ENCODE results near the gene NTF3.

Gene NTF3

DNA sequence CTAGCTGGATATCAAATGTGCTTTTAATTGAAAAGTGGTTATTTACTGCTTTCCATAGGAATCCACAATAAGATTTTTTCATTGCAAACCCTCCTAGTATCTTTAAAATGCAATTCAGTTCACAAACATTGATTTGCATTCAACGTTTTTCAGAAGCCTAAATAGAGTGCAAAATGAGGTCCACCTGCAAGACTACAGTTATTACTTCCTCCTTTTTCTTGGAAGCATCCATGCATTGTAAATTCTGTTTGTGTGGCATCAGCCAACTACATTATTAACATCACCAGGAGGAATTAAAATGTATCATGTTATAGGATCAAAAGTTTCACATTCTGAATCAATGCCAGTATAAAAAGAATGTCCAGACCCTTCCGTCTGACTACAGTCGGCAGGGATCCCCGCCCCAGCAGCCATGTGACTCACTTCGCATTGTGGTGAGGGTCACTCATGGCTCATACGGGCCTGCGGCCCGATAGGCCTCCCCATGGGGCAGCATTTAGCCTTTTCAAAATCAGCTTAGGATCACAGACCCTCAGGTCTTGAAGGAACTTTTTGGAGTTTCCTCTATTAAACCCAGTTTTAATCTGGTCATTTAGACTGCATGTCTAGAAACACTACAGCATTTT lies 46.3 kb downstream of the NTF3 start:
- H3K27ac ChIP-seq (ENCODE audit: low read length): no peak overlapping the region
- ATAC-seq (ENCODE audit: insufficient read depth, low read depth) (no peak), DNase-seq (no peak)
- H4K20me1 ChIP-seq (ENCODE audit: insufficient read depth, low read length): no peaks in the 10 kb centered on the region
- no peak overlapping the region for H3K4me2 ChIP-seq (ENCODE audit: insufficient read depth, low read length)
- peaks cover 33% of the 10 kb centered on the region for H3K27me3 ChIP-seq (ENCODE audit: insufficient read depth, low read length, poor library complexity)
- H3K9ac ChIP-seq (ENCODE audit: low read depth, low read length): no peak overlapping the region
- H3K4me3 ChIP-seq (ENCODE audit: low read depth in 1 of 2, low read length in 2 of 2): no peak overlapping the region
- H3K36me3 ChIP-seq (ENCODE audit: insufficient read depth, low read length): no peaks in the 10 kb centered on the region
- no peak overlapping the region for H2AFZ ChIP-seq (ENCODE audit: low read depth, low read length)
- no peaks in the 10 kb centered on the region for H3K4me1 ChIP-seq (ENCODE audit: insufficient read depth, low read length)
- TF ChIP-seq EZH2 (IDR thresholded peaks at IDR 0.05; ENCODE audit: borderline replicate concordance, low read depth, low read length, severe bottlenecking): no peak
- no peaks in the 10 kb centered on the region for H3K9me3 ChIP-seq (ENCODE audit: insufficient read depth, low read length, severe bottlenecking)
- no peaks in the 10 kb centered on the region for H3K79me2 ChIP-seq (ENCODE audit: insufficient read depth, low read length)

DNA sequence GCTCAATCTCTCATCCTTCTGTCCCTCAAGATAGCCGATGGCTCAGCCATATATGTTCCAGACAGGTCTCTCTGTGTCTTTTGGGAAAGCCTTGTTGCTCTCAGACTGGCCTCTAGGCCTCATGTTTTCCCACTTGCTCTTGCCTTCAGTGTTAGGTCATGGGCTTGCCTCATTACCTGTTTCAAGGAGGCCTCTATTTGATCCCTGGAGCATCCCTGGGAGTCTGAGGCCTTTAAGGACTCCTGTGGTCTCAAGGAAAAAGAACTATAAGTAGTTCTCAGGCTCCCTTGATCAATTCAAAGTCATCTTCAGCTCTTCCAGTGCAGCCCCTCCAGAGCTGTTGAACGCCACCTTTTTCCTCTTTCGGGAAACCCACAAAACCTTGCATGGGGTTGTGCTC lies 47.9 kb downstream of the NTF3 start:
- H3K27me3 ChIP-seq (ENCODE audit: insufficient read depth, low read length, poor library complexity): peaks cover 20% of the 10 kb centered on the region
- DNase-seq (no peak), ATAC-seq (ENCODE audit: insufficient read depth, low read depth) (no peak)
- no peaks in the 10 kb centered on the region for H3K9me3 ChIP-seq (ENCODE audit: insufficient read depth, low read length, severe bottlenecking)
- H2AFZ ChIP-seq (ENCODE audit: low read depth, low read length): no peak overlapping the region
- H3K36me3 ChIP-seq (ENCODE audit: insufficient read depth, low read length): no peaks in the 10 kb centered on the region
- no peak overlapping the region for H3K4me2 ChIP-seq (ENCODE audit: insufficient read depth, low read length)
- H3K4me3 ChIP-seq (ENCODE audit: low read depth in 1 of 2, low read length in 2 of 2): no peak overlapping the region
- no peaks in the 10 kb centered on the region for H4K20me1 ChIP-seq (ENCODE audit: insufficient read depth, low read length)
- TF ChIP-seq, protein P1, sequence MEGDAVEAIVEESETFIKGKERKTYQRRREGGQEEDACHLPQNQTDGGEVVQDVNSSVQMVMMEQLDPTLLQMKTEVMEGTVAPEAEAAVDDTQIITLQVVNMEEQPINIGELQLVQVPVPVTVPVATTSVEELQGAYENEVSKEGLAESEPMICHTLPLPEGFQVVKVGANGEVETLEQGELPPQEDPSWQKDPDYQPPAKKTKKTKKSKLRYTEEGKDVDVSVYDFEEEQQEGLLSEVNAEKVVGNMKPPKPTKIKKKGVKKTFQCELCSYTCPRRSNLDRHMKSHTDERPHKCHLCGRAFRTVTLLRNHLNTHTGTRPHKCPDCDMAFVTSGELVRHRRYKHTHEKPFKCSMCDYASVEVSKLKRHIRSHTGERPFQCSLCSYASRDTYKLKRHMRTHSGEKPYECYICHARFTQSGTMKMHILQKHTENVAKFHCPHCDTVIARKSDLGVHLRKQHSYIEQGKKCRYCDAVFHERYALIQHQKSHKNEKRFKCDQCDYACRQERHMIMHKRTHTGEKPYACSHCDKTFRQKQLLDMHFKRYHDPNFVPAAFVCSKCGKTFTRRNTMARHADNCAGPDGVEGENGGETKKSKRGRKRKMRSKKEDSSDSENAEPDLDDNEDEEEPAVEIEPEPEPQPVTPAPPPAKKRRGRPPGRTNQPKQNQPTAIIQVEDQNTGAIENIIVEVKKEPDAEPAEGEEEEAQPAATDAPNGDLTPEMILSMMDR (IDR thresholded peaks at IDR 0.05; ENCODE audit: borderline replicate concordance, extremely low read depth, low read length, poor library complexity, severe bottlenecking): no peak
- no peak for TF ChIP-seq EZH2 (IDR thresholded peaks at IDR 0.05; ENCODE audit: borderline replicate concordance, low read depth, low read length, severe bottlenecking)
- no peaks in the 10 kb centered on the region for H3K79me2 ChIP-seq (ENCODE audit: insufficient read depth, low read length)
- no peak overlapping the region for H3K27ac ChIP-seq (ENCODE audit: low read length)
- no peak overlapping the region for H3K9ac ChIP-seq (ENCODE audit: low read depth, low read length)
- no peaks in the 10 kb centered on the region for H3K4me1 ChIP-seq (ENCODE audit: insufficient read depth, low read length)

DNA sequence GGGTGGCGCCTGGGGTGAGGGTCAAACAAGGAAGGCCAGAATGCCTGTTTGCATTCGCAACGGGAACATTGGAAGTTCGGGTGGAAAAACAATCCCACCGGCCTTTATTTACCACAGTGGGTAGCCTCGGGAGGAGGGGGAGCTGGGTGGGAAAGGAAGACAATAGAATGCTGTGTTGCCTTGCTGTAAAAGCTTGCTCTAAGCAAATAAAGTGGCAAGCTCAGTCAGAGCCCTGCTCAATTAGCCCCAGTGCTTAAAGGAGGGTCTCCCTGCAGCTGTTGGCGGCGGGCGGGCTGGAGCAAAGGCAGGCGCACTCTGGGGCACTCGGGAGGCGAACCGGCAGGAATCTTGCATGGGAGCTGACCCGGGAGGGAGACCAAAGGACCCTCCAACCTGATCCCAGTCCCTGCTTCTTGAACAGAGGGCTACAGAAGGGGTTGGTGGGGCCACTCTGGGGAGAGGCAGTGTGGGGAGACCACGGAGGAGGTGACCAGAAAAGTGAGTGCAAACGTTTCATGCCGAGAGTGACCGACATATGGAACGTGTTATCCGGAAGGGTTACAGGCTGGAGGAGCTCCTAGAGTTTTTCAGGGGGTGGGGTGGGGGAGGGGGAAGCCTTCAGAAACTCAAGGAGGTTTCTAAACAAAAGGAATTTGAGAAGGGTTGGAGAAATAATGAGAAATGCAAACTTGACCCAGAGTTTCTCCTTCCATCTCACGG lies 48.5 kb downstream of the NTF3 start:
- ATAC-seq (ENCODE audit: insufficient read depth, low read depth): no peak
- Histone ChIP-seq H3K27ac (ENCODE audit: low read length) (no peak overlapping the region), H3K4me3 (ENCODE audit: low read depth in 1 of 2, low read length in 2 of 2) (no peak overlapping the region), H3K9ac (ENCODE audit: low read depth, low read length) (no peak overlapping the region), H3K9me3 (ENCODE audit: insufficient read depth, low read length, severe bottlenecking) (no peaks in the 10 kb centered on the region), H3K4me2 (ENCODE audit: insufficient read depth, low read length) (no peak overlapping the region), H3K27me3 (ENCODE audit: insufficient read depth, low read length, poor library complexity) (peaks cover 18% of the 10 kb centered on the region), H3K4me1 (ENCODE audit: insufficient read depth, low read length) (no peaks in the 10 kb centered on the region), H3K36me3 (ENCODE audit: insufficient read depth, low read length) (no peaks in the 10 kb centered on the region), H2AFZ (ENCODE audit: low read depth, low read length) (no peak overlapping the region), H4K20me1 (ENCODE audit: insufficient read depth, low read length) (no peaks in the 10 kb centered on the region), H3K79me2 (ENCODE audit: insufficient read depth, low read length) (no peaks in the 10 kb centered on the region)
- no peak for DNase-seq
- TF ChIP-seq EZH2 (IDR thresholded peaks at IDR 0.05; ENCODE audit: borderline replicate concordance, low read depth, low read length, severe bottlenecking): no peak
- TF ChIP-seq, protein P1 (IDR thresholded peaks at IDR 0.05; ENCODE audit: borderline replicate concordance, extremely low read depth, low read length, poor library complexity, severe bottlenecking): no peak

DNA sequence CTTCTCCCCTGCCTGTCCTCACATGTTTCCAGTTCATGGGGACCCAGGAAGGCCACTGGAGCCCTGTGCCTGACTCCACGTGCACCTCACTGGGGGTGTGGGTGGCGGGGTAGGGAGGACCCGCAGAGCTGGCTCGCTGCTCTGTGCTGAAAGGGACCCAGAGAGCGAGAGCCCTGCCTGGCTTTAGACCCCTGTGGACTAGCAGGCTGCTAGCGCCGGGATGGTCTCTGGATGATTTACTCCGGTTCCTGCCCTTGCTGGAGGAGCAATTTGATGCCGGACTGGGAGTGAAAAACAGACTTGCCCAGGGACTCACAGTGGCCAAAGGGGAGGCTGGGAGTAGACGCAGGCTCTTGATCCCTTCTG lies 49.0 kb downstream of the NTF3 start:
- Histone ChIP-seq H3K4me1 (ENCODE audit: insufficient read depth, low read length) (no peaks in the 10 kb centered on the region), H3K4me3 (ENCODE audit: low read depth in 1 of 2, low read length in 2 of 2) (no peak overlapping the region), H3K27me3 (ENCODE audit: insufficient read depth, low read length, poor library complexity) (peaks cover 18% of the 10 kb centered on the region), H3K27ac (ENCODE audit: low read length) (no peak overlapping the region), H3K9me3 (ENCODE audit: insufficient read depth, low read length, severe bottlenecking) (no peaks in the 10 kb centered on the region), H4K20me1 (ENCODE audit: insufficient read depth, low read length) (no peaks in the 10 kb centered on the region), H3K9ac (ENCODE audit: low read depth, low read length) (no peak overlapping the region), H3K36me3 (ENCODE audit: insufficient read depth, low read length) (no peaks in the 10 kb centered on the region), H3K79me2 (ENCODE audit: insufficient read depth, low read length) (no peaks in the 10 kb centered on the region), H2AFZ (ENCODE audit: low read depth, low read length) (no peak overlapping the region), H3K4me2 (ENCODE audit: insufficient read depth, low read length) (no peak overlapping the region)
- TF ChIP-seq EZH2 (IDR thresholded peaks at IDR 0.05; ENCODE audit: borderline replicate concordance, low read depth, low read length, severe bottlenecking): no peak
- TF ChIP-seq, protein P1 (IDR thresholded peaks at IDR 0.05; ENCODE audit: borderline replicate concordance, extremely low read depth, low read length, poor library complexity, severe bottlenecking): no peak
- ATAC-seq (ENCODE audit: insufficient read depth, low read depth) (no peak), DNase-seq (no peak)

All from DND-41 (cell line).